ENCODE measurements around the gene QKI.

DNA sequence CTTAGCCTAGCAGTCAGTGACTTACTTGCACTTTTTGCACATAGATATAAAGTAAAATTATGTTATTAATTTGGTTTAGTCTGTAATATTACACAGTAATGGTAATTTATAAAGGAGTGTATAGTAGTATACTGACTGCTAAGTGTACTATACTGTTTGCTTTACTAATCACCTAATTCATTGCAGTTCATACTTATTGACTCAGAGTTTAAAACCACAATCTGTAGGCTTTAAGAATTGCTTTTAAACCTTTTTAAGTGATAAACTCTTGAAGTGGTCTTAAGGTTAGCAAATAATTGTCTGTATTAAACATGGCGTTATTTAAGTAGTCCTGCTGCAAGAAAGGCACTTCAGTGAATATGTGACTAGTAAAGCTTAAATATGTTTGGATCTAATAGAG lies 151.5 kb downstream of the QKI start:
- TF ChIP-seq, protein P1, sequence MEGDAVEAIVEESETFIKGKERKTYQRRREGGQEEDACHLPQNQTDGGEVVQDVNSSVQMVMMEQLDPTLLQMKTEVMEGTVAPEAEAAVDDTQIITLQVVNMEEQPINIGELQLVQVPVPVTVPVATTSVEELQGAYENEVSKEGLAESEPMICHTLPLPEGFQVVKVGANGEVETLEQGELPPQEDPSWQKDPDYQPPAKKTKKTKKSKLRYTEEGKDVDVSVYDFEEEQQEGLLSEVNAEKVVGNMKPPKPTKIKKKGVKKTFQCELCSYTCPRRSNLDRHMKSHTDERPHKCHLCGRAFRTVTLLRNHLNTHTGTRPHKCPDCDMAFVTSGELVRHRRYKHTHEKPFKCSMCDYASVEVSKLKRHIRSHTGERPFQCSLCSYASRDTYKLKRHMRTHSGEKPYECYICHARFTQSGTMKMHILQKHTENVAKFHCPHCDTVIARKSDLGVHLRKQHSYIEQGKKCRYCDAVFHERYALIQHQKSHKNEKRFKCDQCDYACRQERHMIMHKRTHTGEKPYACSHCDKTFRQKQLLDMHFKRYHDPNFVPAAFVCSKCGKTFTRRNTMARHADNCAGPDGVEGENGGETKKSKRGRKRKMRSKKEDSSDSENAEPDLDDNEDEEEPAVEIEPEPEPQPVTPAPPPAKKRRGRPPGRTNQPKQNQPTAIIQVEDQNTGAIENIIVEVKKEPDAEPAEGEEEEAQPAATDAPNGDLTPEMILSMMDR (conservative IDR thresholded peaks at IDR 0.05 in 1 of 2, IDR thresholded peaks at IDR 0.05 in 1 of 2; ENCODE audit: low read depth in 1 of 2, low read length in 2 of 2): no peak
- TF ChIP-seq EZH2 (IDR thresholded peaks at IDR 0.05; ENCODE audit: low read length, missing control alignments): no peak
